GM23338 (cell line): ENCODE measurements around the gene RHBDF2.

Source experiments
- CREB1 ChIP-seq: fragments of 250-450 bp; sonication (Bioruptor Pico); IDR thresholded peaks from 2 replicates; pipeline ENCODE4 v1.5.0; 2020; ENCODE audit warnings: low read depth, mild to moderate bottlenecking, moderate library complexity
- EZH2 ChIP-seq: fragments of 200-600 bp; sonication (generic); IDR thresholded peaks from one replicate; pipeline ENCODE4 v1.8.0; 2017; ENCODE audit warnings: antibody characterized with exemption, mild to moderate bottlenecking, low read depth; ENCODE audit not compliant: unreplicated experiment
- EZH2phosphoT487 ChIP-seq: fragments of 200-600 bp; sonication (generic); IDR thresholded peaks from one replicate; pipeline ENCODE4 v1.8.1; 2018; ENCODE audit warnings: antibody characterized with exemption; ENCODE audit not compliant: unreplicated experiment
- POLR2AphosphoS5 ChIP-seq: IDR thresholded peaks from 2 replicates; pipeline ENCODE4 v1.6.1; 2016; ENCODE audit warnings: antibody characterized with exemption, low read depth
- TF ChIP-seq, protein P1 (sequence below), 2 experiments: fragments of 200-600 bp in 1 of 2; sonication (generic) in 1 of 2; conservative IDR thresholded peaks; 2 replicates each; pipeline versions ENCODE4 v1.5.1 to v1.6.1; 2016 to 2017; ENCODE audit warnings: antibody characterized with exemption in 2 of 2, low read depth in 2 of 2, mild to moderate bottlenecking in 2 of 2, moderate library complexity in 1 of 2

- no peak for TF ChIP-seq EZH2phosphoT487
- TF ChIP-seq, protein P1, sequence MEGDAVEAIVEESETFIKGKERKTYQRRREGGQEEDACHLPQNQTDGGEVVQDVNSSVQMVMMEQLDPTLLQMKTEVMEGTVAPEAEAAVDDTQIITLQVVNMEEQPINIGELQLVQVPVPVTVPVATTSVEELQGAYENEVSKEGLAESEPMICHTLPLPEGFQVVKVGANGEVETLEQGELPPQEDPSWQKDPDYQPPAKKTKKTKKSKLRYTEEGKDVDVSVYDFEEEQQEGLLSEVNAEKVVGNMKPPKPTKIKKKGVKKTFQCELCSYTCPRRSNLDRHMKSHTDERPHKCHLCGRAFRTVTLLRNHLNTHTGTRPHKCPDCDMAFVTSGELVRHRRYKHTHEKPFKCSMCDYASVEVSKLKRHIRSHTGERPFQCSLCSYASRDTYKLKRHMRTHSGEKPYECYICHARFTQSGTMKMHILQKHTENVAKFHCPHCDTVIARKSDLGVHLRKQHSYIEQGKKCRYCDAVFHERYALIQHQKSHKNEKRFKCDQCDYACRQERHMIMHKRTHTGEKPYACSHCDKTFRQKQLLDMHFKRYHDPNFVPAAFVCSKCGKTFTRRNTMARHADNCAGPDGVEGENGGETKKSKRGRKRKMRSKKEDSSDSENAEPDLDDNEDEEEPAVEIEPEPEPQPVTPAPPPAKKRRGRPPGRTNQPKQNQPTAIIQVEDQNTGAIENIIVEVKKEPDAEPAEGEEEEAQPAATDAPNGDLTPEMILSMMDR (conservative IDR thresholded peaks at IDR 0.05; ENCODE audit: low read depth in 2 of 2), result peak in 1 of 2 experiments; percentile 20; a peak in 1 of 4 replicates
- no peak for TF ChIP-seq CREB1 (CRISPR knock-in tag)
- no peak for TF ChIP-seq EZH2
- no peak for TF ChIP-seq POLR2AphosphoS5
Observed at GRCh38 chr17:76462556-76463290, 38.5 kb downstream of the RHBDF2 start.
